Stimulated activated CD4-positive, alpha-beta T cell treated with anti-CD3 and anti-CD28 coated beads, Interleukin-2, amount 100 ng/mL, for 48 hours (primary cell): ENCODE measurements around the gene MED14.
"Not testable (repeated sequence)": the region's sequence is repeated elsewhere in the genome, so short reads cannot be mapped to it uniquely, and the experiment has no call there.

Experiments used
- DNase-seq, 2 donors: peaks; one replicate each; pipeline ENCODE4 v3.0.0-alpha.2; 2020

The MED14 gene

DNA sequence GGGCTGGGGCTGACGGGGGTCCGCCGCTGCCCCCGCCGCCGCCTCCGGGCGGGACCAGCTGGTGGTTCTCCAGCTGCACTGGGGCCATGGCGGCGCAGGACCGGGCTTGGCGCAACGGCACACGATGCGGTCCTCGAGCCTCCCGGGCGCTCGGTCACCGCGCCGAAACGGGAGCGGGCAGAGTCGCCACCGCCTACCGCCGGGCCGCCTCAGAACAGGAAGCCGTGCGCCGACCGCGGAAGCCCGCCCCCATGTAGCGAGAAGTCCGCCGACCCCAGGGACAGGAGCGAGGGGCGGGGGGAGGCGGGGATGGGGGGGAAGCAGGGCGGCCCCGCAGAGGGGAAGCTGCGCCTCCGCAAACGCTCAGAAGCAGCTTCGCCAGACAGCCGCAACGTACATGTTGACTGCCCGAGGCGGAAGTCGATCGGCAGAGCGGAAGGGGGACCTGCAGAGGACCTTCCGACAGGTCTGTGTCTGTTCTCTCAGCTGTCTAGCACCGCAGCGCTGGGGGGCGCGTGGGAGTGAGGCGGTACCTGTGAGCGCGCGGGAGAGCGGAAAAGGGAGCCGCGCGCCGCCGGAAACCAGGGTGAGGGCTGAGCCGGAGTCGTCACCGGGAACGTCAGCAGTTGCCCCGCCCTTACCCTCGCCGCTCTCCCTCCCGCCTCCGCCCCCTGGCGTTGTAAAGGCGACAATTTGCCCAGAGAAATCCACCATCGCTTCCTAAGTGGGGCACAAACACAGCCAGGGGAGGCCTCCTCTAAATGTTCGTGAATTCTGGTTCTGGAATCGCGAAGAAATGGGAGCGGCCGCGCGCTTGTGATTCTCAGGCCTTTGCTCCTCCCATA is at the start of gene MED14:
Gene MED14 (minus strand): TSS at position 218 of the 845 bp plus-strand sequence. CDS start 130 bp downstream, at position 88.
- peak; percentile 71 to 91 for DNase-seq

DNA sequence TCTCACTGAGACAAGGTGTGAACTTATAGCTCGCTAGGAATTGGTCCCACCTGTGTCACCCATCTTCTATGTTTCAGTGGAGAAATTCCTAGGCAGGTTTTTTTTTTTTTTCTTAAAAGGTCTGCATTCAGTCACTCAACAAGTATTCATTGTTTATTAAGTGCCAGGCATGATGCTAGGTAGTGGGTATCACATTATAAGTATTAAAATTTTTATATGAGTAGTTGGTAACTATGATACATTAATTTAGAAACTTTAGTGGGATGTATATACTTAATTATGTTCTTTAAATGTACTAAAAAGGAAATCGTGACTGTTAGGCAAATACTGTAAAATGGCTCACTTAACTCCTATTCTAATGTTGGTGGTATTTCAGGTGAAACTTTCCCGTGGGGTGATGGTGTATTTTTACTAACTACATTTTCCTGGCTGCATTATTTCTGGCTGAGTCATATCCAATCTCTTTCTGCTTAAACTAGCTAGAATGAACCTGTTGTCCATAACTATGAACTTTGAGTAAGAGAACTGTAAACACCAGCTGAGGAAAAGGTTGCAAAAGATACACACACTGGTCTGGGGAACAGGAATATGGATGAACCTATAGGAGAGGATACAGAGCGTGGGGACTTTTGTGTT is 49.3 kb upstream of the MED14 start:
- DNase-seq = no peak

DNA sequence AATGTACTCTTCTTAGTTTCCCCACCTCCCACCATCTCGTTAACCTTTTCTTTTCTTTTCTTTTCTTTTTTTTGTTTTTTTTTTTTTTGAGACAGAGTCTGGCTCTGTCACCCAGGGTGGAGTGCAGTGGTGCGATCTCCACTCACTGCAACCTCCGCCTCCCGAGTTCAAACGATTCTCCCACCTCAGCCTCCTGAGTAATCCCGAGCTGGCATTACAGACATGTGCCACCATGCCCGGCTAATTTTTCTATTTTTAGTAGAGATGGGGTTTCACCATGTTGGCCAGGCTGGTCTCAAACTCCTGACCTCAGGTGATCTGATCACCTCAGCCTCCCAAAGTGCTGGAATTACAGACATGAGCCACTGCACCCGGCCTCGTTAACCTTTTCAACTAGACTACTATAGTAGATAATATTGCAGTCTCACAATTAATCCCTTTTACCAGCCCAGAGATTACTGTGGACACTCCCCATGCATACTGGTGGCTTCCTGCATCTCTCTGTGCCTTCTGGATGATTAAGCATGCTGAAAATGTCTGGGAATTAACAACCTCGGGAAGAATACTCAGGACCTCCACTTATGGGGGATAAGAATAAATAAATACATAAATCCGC is 47.4 kb upstream of the MED14 start:
- DNase-seq = not testable (repeated sequence)

DNA sequence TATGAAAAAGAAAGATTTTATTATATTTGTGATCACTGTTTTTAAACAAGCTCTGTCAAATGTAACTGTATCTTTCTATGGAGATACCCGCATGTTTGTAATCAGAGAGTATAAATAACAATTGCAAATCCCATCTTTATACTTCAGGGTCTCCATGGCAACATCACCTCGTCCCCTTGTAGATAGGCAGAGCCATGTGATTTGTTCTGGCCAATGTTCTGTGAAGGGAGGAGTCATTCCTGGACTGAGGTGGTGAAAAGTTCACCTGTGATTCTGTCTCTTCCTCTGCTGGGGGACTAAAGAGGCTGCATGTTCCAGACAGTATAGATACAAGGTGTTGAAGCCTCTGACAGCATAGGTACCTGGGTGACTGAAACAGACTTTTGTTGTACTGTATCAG is 45.6 kb upstream of the MED14 start:
- DNase-seq = no peak

DNA sequence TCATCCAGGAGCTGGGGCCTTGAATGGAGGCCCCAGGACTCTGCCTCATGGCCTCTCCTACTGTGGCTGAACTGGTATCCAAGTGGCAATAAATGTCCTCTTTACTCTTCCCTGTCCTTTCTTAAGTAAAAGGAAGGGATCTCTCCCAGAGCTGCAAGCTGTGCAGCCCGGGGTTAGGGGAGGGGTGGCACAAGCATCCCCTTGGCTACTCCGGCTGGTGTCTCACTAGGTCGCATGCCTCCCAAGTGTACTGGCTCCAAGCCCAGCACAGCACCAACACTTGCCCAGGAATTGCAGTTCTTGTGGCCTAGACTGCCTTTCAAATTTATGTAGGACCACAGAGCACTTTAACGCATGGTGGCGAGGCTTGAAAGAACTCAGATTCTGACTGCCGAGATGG is 44.7 kb upstream of the MED14 start:
- no peak for DNase-seq

DNA sequence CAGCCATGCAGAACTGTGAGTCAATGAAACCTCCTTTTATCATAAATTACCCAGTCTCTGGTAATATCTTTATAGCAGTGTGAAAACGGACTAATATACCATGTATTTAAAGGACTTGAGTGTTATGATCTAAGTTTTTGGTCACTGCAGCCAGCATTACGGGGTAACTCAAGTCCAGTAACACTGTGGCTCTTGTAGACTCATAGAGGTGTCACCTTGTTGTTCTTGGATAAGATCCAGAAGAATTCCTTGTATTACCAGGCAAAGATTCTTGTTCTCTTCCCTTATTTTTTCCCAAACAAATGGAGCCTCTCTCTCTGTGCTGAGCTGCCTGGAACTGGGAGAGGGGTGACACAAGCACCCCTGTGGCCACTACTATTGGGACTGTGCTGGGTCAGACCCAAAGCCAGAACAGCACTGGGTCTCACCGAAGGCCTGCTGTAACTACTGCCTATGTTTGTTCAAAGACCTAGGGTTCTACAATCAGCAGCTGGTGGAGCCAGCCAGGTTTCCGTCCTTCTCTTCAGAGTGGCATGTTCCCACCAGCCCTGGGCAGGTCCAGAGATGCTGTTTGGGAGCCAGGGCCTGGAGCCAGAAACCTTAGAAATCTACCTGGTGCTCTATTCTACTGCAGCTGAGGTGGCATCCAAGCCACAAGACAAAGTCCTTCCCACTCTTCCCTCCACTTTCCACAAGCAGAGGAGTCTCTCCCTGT is 43.7 kb upstream of the MED14 start:
- DNase-seq = no peak

DNA sequence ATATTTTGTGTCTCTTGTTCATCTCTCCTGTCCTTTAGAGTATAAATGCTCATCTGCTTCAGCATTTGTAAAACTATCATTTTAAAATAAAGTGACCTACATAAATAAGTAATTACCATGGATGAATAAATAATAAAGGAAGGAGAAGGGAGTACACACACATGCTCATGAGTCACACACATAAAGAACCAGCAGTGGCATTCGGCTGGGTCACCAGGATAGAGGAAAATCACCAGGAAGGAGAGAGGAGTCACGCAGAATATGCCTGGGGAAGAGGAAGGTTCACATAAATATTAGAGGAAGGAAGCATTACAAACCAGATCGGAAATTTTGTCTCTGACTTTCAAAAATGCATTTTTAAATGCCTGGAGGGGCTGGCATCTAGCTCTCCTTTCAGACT is 38.5 kb upstream of the MED14 start:
- DNase-seq = no peak

DNA sequence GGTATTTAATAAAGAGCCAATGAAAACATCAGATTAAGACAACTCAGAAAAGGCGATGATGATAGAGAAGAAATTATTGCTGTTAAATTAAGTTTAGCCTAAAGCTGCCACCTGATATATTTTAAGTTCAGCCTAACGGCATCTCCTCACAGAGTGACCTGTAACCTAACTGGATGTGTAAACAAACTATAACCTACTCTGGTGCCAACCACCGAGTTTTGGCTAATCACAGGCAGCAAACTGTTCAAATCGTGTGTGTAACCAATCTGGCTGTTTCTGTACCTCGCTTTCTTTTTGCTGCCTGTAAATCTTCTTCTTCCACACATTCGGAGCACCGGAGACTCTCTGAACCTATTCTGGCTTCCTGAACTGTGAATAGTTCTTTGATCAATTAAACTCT is 37.8 kb upstream of the MED14 start:
- DNase-seq = no peak

DNA sequence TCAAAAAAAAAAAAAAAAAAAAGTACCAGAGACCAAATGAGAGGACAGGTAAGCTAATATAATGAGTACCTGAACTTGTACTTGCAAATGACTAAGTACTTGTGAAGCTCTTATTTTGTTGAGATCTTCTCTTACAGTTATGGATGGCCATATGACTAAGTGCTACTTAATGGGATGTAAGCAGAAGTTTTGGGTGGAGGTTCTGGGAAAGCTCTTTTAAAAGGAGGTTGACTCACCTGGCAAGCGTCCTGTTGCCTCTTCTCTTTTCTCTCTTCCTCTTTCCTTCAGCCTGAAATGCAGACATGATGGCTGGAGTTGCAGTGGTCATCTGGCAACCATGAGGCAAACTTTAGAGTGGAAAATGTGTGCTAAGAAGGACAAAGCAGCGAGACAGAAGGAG is 36.9 kb upstream of the MED14 start:
- DNase-seq = no peak

DNA sequence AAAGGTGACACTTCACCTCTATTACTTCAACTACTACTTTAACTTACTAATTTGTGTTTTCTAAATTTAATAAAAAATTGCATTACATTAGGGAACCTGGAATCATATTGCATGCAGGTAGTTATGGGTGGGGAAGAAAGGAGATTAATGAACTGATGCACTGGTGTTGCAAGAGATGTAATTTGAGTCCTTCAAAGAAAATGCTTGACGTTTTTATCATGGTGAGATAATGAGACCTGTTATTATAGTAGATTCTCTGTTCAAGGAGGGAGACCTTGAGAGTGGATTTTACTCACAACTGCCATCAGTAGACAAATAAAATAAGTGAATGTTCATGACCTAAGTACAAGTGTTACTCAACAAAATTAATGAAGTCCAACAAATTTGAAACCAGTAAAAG is 26.4 kb upstream of the MED14 start:
- DNase-seq = no peak

DNA sequence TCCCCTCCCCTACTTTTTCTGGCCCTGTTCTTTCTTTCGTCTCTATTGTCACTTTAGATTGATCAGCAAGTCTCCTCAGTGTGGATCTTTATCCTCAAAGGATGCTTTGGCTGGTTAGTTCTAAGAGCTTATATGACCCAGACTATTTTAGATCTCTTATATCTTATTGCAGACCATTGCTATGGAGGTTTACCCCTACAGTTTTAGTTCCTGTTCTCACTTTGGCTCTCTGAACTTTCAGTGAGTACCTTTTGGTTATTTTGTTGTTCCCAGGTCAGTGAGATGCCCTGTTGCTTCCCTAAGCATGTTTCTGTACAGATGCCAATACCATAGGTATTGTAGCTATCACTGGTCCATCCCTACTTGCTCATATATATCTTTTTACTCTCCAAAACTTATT is 24.0 kb upstream of the MED14 start:
- no peak for DNase-seq

DNA sequence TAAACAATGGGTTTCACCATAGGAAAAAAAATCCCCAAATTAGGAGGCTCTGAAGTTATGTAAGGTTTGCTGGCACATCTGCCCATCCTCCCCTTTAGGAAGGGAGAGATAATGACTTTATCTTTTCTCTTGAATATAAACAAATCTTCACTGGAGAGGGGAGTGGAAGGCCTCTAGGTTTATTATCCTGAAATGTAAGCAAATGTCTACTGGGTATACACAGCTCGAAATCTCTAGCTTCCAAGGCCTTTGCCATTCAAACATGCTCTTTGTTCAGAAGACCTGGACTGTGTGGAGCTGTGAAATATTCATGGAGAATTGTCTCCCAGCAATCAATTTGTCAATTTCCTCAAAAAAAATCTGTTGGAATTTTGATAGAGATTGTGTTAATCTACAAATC is 21.7 kb upstream of the MED14 start:
- DNase-seq = no peak

DNA sequence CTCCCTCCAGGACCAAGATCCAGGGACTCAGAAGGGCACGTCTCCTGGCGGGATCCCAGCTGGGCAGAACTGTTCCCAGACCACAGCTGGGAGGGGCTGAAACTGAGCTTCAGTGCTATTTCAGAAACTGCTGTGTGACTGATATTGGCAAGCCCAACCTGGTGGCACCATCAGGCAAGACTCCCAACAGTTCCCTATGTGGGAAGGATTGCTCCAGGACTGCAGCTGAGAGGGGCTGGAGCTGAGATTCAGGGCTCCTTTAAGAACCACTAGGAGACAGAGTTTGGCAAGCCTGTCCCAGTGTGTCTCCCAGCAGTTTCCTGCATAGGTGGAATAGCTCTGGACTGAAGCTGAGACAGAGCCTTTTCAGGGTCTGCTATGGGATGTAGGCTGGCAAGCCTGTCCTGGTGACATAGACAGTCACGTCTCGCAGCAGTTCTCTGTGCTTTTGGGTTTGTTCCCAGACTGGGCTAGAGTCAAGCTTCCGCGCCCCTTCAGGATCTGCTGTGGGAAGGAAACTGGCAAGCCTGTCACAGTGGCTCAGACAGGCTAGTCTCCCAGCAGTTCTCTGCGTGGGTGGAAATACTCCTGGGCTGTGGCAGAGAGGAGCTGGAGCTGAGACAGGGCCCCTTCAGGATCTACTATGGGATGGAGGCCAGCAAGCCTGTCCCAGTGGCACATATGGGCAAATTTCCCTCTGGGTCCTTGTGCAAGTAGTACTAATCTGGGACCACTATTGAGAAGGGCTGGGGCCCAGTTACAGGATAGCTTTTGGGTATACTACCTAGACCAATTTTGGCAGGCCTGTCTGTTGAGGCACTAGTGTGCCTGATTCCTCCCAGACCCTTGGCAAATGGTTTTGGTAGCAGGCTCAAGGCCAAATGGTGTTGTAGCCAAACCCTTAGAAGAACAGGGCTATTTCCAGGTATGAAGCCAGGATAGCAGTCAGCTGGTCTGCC is 20.2 kb upstream of the MED14 start:
- DNase-seq = no peak

DNA sequence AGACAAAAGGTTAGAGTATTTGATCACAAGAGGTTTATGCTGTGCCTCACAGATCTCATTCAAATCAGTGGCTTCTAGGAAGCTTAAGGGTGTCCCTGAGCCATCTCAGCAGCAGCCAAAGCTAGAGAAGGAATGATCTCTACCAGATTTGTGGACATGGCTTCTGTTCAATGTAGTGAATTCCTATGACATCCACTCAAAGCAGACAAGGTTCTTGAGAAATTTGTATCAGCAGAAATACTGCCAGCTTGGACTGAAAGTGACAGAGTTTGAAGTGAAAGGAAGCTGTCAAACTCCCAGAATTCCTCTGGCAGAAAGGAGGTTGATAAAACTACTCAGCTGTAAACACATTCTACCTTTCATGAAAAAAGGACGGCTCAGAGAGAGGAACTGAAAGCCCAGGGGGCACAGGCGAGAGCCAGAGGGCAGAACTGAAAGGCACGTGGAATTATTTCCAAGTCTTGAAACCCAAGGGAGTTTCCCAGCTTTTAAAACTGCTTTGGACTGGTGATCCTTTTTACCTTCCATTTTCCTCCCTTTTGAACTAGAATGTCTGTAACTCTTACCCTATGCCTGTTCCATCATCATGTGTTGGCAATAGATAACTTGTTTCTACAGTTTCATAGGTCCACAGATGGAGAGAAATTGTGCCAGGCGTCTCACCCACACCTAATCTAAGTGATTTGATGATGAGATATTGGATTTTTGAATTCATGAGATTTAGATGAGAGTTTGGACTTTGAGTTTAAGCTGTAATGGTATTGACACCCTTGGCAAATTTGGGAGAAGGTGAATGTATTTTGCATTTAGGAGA is 14.5 kb upstream of the MED14 start:
- no peak for DNase-seq

DNA sequence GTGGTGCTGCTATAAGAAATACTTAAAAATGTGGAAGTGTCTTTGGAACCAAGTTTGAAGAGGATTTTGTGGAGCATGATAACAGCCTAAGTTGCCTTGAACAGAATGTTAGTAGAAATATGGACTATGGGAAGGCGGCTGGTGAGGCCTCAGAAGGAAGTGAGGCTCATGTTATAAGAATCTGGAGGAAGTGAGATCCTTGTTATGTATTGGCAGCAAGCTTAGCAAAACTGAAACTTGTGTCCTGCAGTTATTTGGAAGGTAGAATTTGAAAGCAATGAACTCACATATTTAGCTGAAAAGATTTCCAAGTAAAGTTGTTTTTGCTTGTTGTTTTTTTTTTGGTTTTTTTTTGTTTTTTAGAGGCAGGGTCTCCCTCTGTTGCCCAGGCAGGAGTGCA is 13.6 kb upstream of the MED14 start:
- no peak for DNase-seq

DNA sequence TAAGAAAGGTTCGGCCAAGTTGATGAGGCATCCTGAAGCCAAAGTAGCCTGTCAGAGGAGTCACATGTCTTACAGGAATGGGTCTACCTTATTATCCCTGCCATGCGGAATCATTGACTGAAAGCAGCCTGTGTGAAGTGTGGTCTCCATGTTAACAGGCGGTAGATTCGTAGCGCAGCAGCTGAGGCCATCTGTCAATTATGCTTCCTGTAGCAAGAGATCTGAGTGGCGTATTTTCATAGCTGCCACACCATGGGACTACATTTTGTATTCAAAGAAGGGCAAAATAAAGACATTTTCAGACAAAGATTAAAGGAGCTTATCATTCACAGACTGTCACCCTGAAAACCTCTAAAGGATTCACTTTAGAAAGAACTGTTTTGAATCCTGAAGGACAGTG is 11.2 kb upstream of the MED14 start:
- no peak for DNase-seq

DNA sequence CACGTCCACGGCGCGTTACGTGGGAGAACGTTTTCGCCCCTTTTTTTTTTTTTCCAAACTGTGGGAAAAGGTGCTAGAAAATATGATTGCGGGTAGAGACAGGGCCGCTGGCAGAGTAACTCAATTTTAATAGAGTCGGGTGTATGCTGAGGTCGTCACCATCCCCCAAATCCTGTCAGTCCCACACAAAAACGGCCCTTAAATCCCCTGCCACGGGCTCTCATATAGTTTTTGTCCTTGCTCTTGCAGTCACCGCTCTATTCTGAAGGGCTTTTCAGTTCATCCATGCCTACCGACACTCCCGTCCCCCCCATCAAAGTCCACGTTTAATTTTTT is 796 bp upstream of the MED14 start:
- no peak for DNase-seq

DNA sequence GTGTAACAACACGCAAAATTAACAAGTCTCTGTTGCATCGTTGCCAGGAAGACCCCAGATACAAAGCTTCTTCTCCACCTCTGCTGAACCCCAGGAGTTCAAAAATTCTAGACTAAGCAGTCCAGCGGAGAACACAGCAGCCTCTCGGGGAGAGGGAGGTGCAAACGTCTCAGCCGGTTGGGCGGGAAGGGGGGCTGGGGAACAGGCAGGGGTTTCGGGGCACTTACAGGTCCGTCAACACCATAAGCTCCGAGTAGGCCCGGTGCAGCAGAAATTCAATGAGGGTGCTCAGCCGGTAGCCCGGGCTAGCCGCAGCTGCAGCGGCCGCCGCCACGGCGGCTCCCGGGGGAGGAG is 394 bp downstream of the MED14 start:
- DNase-seq = peak; percentile 1 to 18

DNA sequence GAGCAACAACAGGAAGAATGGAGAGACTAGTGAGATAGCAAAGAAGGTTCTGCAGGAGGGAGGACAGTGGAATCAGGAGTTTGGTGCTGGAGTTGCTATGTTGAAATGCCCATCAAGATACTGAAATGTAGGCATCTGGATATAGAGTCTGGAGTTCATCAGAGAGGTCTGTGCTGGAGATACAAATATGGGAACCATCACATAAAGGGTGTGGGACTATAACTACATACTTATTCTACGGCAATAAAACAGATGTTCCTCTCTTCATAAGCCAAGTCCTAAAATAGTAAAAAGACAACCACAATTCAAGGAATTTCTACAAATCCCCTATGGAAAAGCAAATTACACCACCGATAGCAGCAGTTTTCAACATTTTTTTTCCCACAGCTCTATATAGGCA is 1.6 kb downstream of the MED14 start:
- no peak for DNase-seq

DNA sequence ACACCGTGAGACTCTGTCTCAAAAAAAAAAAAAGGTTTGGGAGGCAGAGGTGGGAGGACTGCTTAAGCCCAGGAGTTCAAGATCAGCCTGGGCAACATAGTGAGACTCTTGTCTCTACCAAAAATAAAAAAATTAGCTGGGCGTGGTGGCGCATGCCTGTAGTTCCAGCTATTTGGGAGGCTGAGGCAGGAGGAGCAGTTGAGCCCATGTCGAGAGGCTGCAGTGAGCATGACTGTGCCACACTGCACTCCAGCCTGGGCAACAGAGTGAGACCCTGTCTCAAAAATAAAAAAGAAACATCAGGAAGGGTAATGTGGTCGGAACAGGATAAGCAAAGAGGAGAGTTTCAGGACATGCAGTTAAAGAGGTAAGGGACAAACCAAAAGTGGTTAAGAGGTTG is 2.8 kb downstream of the MED14 start:
- DNase-seq = not testable (repeated sequence)
